SU-DHL-6 (cell line): ENCODE data around the gene ETFA.

Experiments
- CTCF ChIP-seq: fragments of 200-600 bp; sonication (generic); IDR thresholded peaks from one replicate; pipeline ENCODE4 v1.5.1; 2017; ENCODE audit warnings: antibody characterized with exemption, mild to moderate bottlenecking, low read length, moderate library complexity; ENCODE audit not compliant: insufficient read depth, poor library complexity, severe bottlenecking
- EZH2phosphoT487 ChIP-seq: fragments of 200-600 bp; sonication (generic), shearing (Covaris generic); conservative IDR thresholded peaks from 2 replicates; pipeline ENCODE4 v1.6.1; 2018; ENCODE audit warnings: mild to moderate bottlenecking, antibody characterized with exemption, low read length, moderate library complexity, mixed read lengths

- TF ChIP-seq CTCF: no peak
- no peak for TF ChIP-seq EZH2phosphoT487
Observed at GRCh38 chr15:76342058-76342381, 30.8 kb upstream of the ETFA start.
